Panc1 (cell line): Measurements from ENCODE around the gene ALKBH4. TPM values are rescaled to one million over a fixed set of nuclear protein-coding genes. Genes with fewer than 3 reads are reported as not detected.
"Not testable (repeated sequence)": the region's sequence is repeated elsewhere in the genome, so short reads cannot be mapped to it uniquely, and the experiment has no call there.

Experiments
- ATAC-seq: fragments of 200-7000 bp; cut with Tn5 transposase; 2 replicates; pipeline ENCODE4 v1.9.1; 2020; ENCODE audit warnings: mild to moderate bottlenecking, moderate library complexity
- BruUV-seq: library from RNA; stranded (reverse); fragments of 400-500 nt; replicated peaks from 2 replicates; lab custom pipeline; 2021; lab: Mats Ljungman, UMichigan
- CTCF ChIA-PET: fragments of 300-600 bp; sonication (Branson Sonifier 250); formaldehyde crosslinking; loops from one replicate; lab custom pipeline; 2022; ENCODE audit warnings: antibody characterized with exemption; lab: Charles Lee
- POLR2A ChIA-PET: fragments of 300-600 bp; sonication (Branson Sonifier 250); formaldehyde crosslinking; loops from one replicate; lab custom pipeline; 2022; ENCODE audit warnings: antibody characterized with exemption; lab: Charles Lee
- DNase-seq: peaks from one replicate; pipeline ENCODE4 v3.0.0-alpha.2; 2010; ENCODE audit warnings: low read depth, low spot score
- H3K27ac ChIP-seq: 2 replicates; pipeline ENCODE4 v1.5.1; 2011; ENCODE audit warnings: mild to moderate bottlenecking, low read length, inconsistent platforms
- H3K27me3 ChIP-seq: fragments of 200-500 bp; sonication (Bioruptor generic); 2 replicates; pipeline ENCODE4 v1.6.0; 2014; ENCODE audit warnings: low read length, inconsistent platforms; ENCODE audit not compliant: control insufficient read depth, insufficient read depth
- H3K36me3 ChIP-seq: fragments of 200-500 bp; sonication (Bioruptor generic); 2 replicates; pipeline ENCODE4 v1.5.1; 2014; ENCODE audit warnings: inconsistent platforms, mild to moderate bottlenecking, low read length, moderate library complexity; ENCODE audit not compliant: control insufficient read depth, insufficient read depth
- H3K4me1 ChIP-seq: 2 replicates; pipeline ENCODE4 v1.5.1; 2011; ENCODE audit warnings: inconsistent platforms, mild to moderate bottlenecking, low read length, moderate library complexity; ENCODE audit not compliant: control insufficient read depth, insufficient read depth
- H3K4me3 ChIP-seq, 2 experiments: 2 replicates each; pipeline ENCODE4 v1.5.1; 2011 to 2012; ENCODE audit warnings: low read depth in 2 of 2, low read length in 2 of 2, mild to moderate bottlenecking in 2 of 2, inconsistent platforms in 1 of 2, moderate library complexity in 1 of 2
- H3K9me3 ChIP-seq: fragments of 200-500 bp; sonication (Bioruptor generic); 2 replicates; pipeline ENCODE4 v1.5.1; 2014; ENCODE audit warnings: low read depth, mild to moderate bottlenecking, inconsistent platforms, low read length, moderate library complexity; ENCODE audit not compliant: control insufficient read depth, insufficient read depth
- in situ Hi-C: cut with HindIII; loops from 2 replicates; pipeline ENCODE4 v1.10.0; 2016; ENCODE audit warnings: low sequenced_read_pairs, low pct_unique_long_range_greater_than_20kb
- intact Hi-C: fragments of 100-400 bp; cut with micrococcal nuclease; formaldehyde crosslinking; loops from one replicate; pipeline ENCODE4 v1.10.0; 2022; ENCODE audit not compliant: unreplicated experiment
- total RNA-seq: library from RNA; stranded (reverse); gene quantifications from one replicate; pipeline ENCODE4 v1.2.1, GENCODE V29; 2021; ENCODE audit not compliant: unreplicated experiment

The ALKBH4 gene
- total RNA-seq, 1 experiment from 2014 or later, result 19.0 TPM

DNA sequence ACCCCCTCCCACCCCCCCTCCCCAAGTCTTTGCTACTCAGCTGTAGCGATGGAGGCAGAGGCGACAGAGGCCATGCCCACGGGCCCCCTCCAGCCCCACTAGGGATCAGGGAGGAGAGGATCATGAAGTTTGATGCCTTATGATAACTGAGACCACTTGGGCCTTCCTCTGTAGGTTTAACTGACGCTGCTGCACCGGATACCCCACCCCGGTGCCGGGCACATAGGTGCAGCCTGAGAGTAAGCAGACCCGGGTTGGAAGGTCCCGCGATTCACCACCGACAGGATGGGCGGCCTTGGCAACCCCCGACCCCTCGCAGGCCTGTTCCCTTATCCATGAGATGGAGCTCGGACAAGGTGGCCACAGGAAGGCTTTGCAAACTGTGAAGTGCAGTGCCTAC, 29.4 kb upstream of the ALKBH4 start:
- DNase-seq, H3K27me3 ChIP-seq, H3K4me3 ChIP-seq, BruUV-seq, H3K4me1 ChIP-seq, CTCF ChIA-PET, POLR2A ChIA-PET, H3K36me3 ChIP-seq, H3K9me3 ChIP-seq, in situ Hi-C loops, intact Hi-C loops, ATAC-seq, H3K27ac ChIP-seq: not testable (repeated sequence)

DNA sequence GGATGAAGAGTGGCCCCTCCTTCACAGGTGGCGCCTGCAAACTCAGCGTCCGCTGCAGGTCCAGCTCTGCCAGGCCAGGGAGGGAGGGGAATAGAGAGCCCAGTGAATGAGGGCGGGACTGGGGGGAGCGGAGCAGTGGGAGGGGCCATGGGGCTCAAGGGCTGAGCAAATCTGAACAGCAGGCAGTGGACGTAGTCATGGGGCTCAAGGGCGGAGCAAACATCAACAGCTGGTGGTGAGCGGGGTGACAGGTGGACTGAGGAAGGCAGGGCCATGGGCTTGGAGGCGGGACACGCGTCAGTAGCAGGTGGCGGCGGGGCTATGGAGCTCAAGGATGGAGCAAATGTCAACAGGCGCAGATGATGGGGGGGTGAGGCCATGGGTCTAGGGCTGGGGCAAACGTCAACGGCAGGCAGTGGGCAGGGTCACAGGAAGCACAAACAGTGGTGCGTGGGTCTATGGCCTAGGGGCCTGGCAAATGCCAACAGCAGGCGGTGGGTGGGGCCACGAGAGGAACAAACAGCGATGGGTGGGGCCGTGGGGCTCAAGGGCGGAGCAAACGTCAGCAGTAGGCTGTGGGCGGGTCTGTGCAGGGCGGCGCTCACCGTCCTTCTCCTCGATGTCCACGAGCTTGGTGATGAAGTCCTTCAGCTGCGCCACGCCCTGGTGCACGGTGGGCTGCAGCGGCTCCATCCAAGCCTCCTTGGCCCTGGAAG, 28.7 kb upstream of the ALKBH4 start:
- H3K36me3 ChIP-seq, in situ Hi-C loops, H3K9me3 ChIP-seq, CTCF ChIA-PET, H3K4me3 ChIP-seq, BruUV-seq, DNase-seq, POLR2A ChIA-PET, H3K27me3 ChIP-seq, H3K4me1 ChIP-seq, intact Hi-C loops, H3K27ac ChIP-seq: not testable (repeated sequence)
- peak; percentile 39 for ATAC-seq

DNA sequence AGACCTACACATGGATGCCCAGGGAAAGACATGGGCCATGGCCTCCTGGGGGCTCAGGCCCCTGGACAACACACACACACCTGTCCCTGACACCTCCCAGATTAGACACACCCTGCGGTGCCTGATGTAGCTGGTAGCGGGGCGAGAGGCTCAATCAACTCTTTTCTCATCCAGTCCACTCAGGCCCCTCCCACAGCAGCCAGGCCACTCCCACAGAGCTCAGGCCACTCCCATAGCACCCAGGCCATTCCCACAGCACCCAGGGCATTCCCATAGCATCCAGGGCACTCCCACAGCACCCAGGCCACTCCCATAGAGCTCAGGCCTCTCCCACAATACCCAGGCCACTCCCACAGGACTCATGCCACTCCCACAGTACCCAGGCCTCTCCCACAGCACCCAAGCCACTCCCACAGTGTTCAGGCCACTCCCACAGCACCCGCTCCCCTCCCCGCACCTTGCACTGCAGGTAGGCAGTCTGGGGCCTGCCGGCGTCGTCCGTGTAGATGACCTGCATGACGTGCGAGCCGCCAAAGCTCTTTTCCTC, 25.9 kb upstream of the ALKBH4 start:
- POLR2A ChIA-PET, intact Hi-C loops, H3K27me3 ChIP-seq, CTCF ChIA-PET, BruUV-seq, H3K9me3 ChIP-seq, DNase-seq, H3K36me3 ChIP-seq, H3K27ac ChIP-seq, in situ Hi-C loops, H3K4me3 ChIP-seq, H3K4me1 ChIP-seq: not testable (repeated sequence)
- ATAC-seq, result peak; percentile 90

DNA sequence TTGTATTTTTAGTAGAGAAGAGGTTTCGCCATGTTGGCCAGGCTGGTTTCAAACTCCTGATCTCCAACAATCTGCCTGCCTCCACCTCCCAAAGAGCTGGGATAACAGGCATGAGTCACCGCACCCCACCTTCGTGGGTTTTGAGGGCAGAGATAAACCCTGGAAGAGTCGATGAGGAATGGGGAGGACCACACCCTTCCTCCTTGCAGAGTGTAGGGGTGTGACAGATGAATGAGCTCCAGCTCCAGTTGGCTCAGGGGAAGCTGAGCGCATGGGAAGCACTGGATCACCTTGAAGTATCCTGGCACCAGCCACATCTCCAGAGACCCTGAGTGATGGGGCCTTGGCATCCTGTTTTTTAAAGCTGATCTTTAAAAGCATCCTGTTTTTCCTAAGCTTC, 19.7 kb upstream of the ALKBH4 start:
- ATAC-seq, CTCF ChIA-PET, H3K27me3 ChIP-seq, POLR2A ChIA-PET, H3K4me3 ChIP-seq, H3K9me3 ChIP-seq, intact Hi-C loops, H3K36me3 ChIP-seq, DNase-seq, H3K27ac ChIP-seq, H3K4me1 ChIP-seq, BruUV-seq, in situ Hi-C loops: not testable (repeated sequence)

GRCh38 chr7:102481962-102482361, 17.3 kb upstream of the ALKBH4 start:
- H3K4me1 ChIP-seq, CTCF ChIA-PET, H3K4me3 ChIP-seq, DNase-seq, H3K36me3 ChIP-seq, H3K27me3 ChIP-seq, in situ Hi-C loops, intact Hi-C loops, POLR2A ChIA-PET, H3K9me3 ChIP-seq, ATAC-seq, H3K27ac ChIP-seq, BruUV-seq: not testable (repeated sequence)
